ENCODE measurements around the gene CTSO.
A peak's percentile ranks its signal among the peaks of the same experiment; 100 is the strongest.

CTSO gene

GRCh38 chr4:155953151-155954117 lies at the start of gene CTSO:
Gene CTSO, minus strand, starts transcription at chr4:155953866. Its CDS starts 19 bp downstream, at chr4:155953847.
- peak; percentile 50 to 62 for DNase-seq (ENCODE audit: low spot score in 2 of 2)
- peak; percentile 90 for ATAC-seq (replicated peaks; ENCODE audit: extremely low read depth, poor library complexity, severe bottlenecking)
- H3K4me3 Mint-ChIP-seq = peak within 1 kb of the TSS; percentile 100
- H3K36me3 Mint-ChIP-seq (ENCODE audit: insufficient read depth) = peaks cover 8% of the 10 kb centered on the region
- H3K27me3 Mint-ChIP-seq = peaks cover 13% of the 10 kb centered on the region
- H3K9me3 Mint-ChIP-seq = no peaks in the 10 kb centered on the region
- peak within 1 kb of the TSS; percentile 100 for H3K27ac Mint-ChIP-seq (ENCODE audit: low read depth)
- peaks cover 26% of the 10 kb centered on the region for H3K4me1 Mint-ChIP-seq

DNA sequence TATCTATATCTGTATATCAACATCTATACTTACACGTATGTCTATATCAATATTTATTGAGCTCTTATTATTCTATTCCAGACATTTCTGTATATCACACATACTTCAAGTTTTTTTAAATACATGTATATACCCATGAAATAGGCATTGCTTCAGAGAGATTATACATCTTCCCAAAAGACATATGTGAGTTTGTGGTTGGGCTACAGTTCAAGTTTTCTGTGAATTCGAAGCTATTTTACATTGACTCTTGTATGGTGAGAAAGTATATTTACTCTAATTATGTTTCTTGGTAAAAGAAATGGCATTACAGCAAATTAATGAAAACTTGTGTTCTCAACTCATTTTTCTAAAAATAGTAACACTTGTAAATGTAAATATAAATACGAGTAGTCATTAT lies 46.8 kb upstream of the CTSO start:
- no peak overlapping the region for H3K27ac Mint-ChIP-seq (ENCODE audit: low read depth)
- H3K4me3 Mint-ChIP-seq = no peak overlapping the region
- ATAC-seq (replicated peaks; ENCODE audit: extremely low read depth, poor library complexity, severe bottlenecking) (no peak), DNase-seq (ENCODE audit: low spot score in 2 of 2) (no peak)
- H3K9me3 Mint-ChIP-seq = peaks cover 15% of the 10 kb centered on the region
- no peaks in the 10 kb centered on the region for H3K36me3 Mint-ChIP-seq (ENCODE audit: insufficient read depth)
- H3K4me1 Mint-ChIP-seq = no peaks in the 10 kb centered on the region
- no peaks in the 10 kb centered on the region for H3K27me3 Mint-ChIP-seq

DNA sequence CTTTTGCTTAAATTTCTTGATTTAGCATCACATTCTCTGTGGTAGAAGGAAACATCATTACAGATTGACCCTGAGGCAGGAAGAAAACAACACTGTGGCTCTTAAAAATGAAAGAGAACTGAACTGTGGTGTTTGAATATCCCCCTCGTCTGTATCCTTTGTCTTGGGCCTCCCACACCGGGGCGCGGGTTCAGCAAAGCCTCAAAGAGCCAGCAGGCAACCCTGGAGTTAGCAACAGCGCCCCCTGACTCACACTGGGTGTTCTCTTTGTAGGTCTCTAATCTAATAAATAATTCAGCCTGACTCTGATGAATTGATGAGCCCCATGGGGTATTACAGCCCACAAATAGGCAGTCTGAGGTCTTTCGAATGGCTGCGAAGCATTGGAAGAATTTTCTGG lies 46.1 kb upstream of the CTSO start:
- Mint-ChIP-seq H3K4me3 (no peak overlapping the region), H3K36me3 (ENCODE audit: insufficient read depth) (no peaks in the 10 kb centered on the region), H3K9me3 (peaks cover 15% of the 10 kb centered on the region), H3K4me1 (no peaks in the 10 kb centered on the region), H3K27ac (ENCODE audit: low read depth) (no peak overlapping the region), H3K27me3 (no peaks in the 10 kb centered on the region)
- DNase-seq (ENCODE audit: low spot score in 2 of 2) = no peak
- ATAC-seq (replicated peaks; ENCODE audit: extremely low read depth, poor library complexity, severe bottlenecking) = no peak

- H3K27me3 Mint-ChIP-seq = no peaks in the 10 kb centered on the region
- H3K9me3 Mint-ChIP-seq = no peaks in the 10 kb centered on the region
- ATAC-seq (replicated peaks; ENCODE audit: extremely low read depth, poor library complexity, severe bottlenecking) (no peak), DNase-seq (ENCODE audit: low spot score in 2 of 2) (no peak)
- H3K4me3 Mint-ChIP-seq = no peak overlapping the region
- no peaks in the 10 kb centered on the region for H3K36me3 Mint-ChIP-seq (ENCODE audit: insufficient read depth)
- H3K4me1 Mint-ChIP-seq = no peaks in the 10 kb centered on the region
- H3K27ac Mint-ChIP-seq (ENCODE audit: low read depth) = no peak overlapping the region
Measured at GRCh38 chr4:155995069-155995468, 41.4 kb upstream of the CTSO start.

- no peak for DNase-seq (ENCODE audit: low spot score in 2 of 2)
- no peak for ATAC-seq (replicated peaks; ENCODE audit: extremely low read depth, poor library complexity, severe bottlenecking)
- no peak overlapping the region for H3K4me3 Mint-ChIP-seq
- H3K27me3 Mint-ChIP-seq = no peaks in the 10 kb centered on the region
- H3K9me3 Mint-ChIP-seq = peaks cover 3% of the 10 kb centered on the region
- no peaks in the 10 kb centered on the region for H3K36me3 Mint-ChIP-seq (ENCODE audit: insufficient read depth)
- H3K4me1 Mint-ChIP-seq = no peaks in the 10 kb centered on the region
- no peak overlapping the region for H3K27ac Mint-ChIP-seq (ENCODE audit: low read depth)
Measured at GRCh38 chr4:155984106-155984797, 30.6 kb upstream of the CTSO start.

- H3K36me3 Mint-ChIP-seq (ENCODE audit: insufficient read depth) = no peaks in the 10 kb centered on the region
- DNase-seq (ENCODE audit: low spot score in 2 of 2) = no peak
- H3K4me1 Mint-ChIP-seq = no peaks in the 10 kb centered on the region
- no peak overlapping the region for H3K4me3 Mint-ChIP-seq
- ATAC-seq (replicated peaks; ENCODE audit: extremely low read depth, poor library complexity, severe bottlenecking) = no peak
- H3K27ac Mint-ChIP-seq (ENCODE audit: low read depth) = no peak overlapping the region
- H3K9me3 Mint-ChIP-seq = peaks cover 7% of the 10 kb centered on the region
- H3K27me3 Mint-ChIP-seq = no peaks in the 10 kb centered on the region
Measured at GRCh38 chr4:155982736-155983385, 29.2 kb upstream of the CTSO start.

- Mint-ChIP-seq H3K36me3 (ENCODE audit: insufficient read depth) (no peaks in the 10 kb centered on the region), H3K9me3 (peaks cover 7% of the 10 kb centered on the region), H3K27me3 (no peaks in the 10 kb centered on the region), H3K4me1 (no peaks in the 10 kb centered on the region), H3K27ac (ENCODE audit: low read depth) (no peak overlapping the region), H3K4me3 (no peak overlapping the region)
- ATAC-seq (replicated peaks; ENCODE audit: extremely low read depth, poor library complexity, severe bottlenecking) = no peak
- no peak for DNase-seq (ENCODE audit: low spot score in 2 of 2)
Measured at GRCh38 chr4:155978810-155979209, 25.1 kb upstream of the CTSO start.

DNA sequence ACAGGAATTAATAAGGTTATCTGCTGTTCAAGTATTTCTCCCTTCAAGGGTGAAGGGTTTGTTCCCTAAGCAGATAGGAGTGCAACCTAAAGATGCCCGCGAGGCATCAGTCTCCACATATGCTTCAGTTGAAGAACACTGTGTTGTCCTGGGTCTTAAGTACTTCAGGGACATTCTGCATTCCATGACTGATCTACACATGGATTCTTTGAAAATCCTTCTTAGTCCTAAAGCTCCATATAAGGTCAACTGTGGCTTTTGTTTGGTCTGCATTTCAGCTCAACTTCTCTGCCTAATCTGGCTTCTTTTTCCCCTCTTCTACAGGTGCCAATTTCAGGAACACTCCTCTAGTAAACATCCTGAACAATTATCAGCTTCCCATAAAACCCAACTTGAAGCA lies 21.8 kb upstream of the CTSO start:
- no peak overlapping the region for H3K4me3 Mint-ChIP-seq
- peaks cover 3% of the 10 kb centered on the region for H3K27me3 Mint-ChIP-seq
- H3K4me1 Mint-ChIP-seq = no peaks in the 10 kb centered on the region
- peaks cover 7% of the 10 kb centered on the region for H3K9me3 Mint-ChIP-seq
- no peak for DNase-seq (ENCODE audit: low spot score in 2 of 2)
- H3K27ac Mint-ChIP-seq (ENCODE audit: low read depth) = no peak overlapping the region
- H3K36me3 Mint-ChIP-seq (ENCODE audit: insufficient read depth) = no peaks in the 10 kb centered on the region
- no peak for ATAC-seq (replicated peaks; ENCODE audit: extremely low read depth, poor library complexity, severe bottlenecking)

GRCh38 chr4:155974996-155975395 lies 21.3 kb upstream of the CTSO start:
- DNase-seq (ENCODE audit: low spot score in 2 of 2) = no peak
- Mint-ChIP-seq H3K9me3 (peaks cover 7% of the 10 kb centered on the region), H3K4me1 (no peaks in the 10 kb centered on the region), H3K4me3 (no peak overlapping the region), H3K36me3 (ENCODE audit: insufficient read depth) (no peaks in the 10 kb centered on the region), H3K27ac (ENCODE audit: low read depth) (no peak overlapping the region), H3K27me3 (peaks cover 9% of the 10 kb centered on the region)
- no peak for ATAC-seq (replicated peaks; ENCODE audit: extremely low read depth, poor library complexity, severe bottlenecking)

DNA sequence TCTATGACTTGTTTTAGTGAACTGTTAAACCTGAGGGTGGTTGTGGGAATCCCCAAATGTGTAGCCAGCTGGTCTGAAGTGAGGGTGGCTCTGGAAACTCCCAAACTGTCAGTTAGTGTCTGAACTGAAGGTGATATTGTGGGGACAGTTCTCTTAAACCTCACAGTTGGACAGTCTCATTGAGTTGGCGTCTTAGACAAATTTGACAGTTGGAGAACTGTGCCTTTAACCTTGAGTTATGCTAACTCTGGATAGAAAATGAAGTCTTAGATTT lies 20.7 kb upstream of the CTSO start:
- Mint-ChIP-seq H3K4me3 (no peak overlapping the region), H3K27me3 (peaks cover 14% of the 10 kb centered on the region), H3K36me3 (ENCODE audit: insufficient read depth) (no peaks in the 10 kb centered on the region), H3K4me1 (no peaks in the 10 kb centered on the region), H3K27ac (ENCODE audit: low read depth) (no peak overlapping the region), H3K9me3 (peaks cover 5% of the 10 kb centered on the region)
- ATAC-seq (replicated peaks; ENCODE audit: extremely low read depth, poor library complexity, severe bottlenecking) (no peak), DNase-seq (ENCODE audit: low spot score in 2 of 2) (no peak)

DNA sequence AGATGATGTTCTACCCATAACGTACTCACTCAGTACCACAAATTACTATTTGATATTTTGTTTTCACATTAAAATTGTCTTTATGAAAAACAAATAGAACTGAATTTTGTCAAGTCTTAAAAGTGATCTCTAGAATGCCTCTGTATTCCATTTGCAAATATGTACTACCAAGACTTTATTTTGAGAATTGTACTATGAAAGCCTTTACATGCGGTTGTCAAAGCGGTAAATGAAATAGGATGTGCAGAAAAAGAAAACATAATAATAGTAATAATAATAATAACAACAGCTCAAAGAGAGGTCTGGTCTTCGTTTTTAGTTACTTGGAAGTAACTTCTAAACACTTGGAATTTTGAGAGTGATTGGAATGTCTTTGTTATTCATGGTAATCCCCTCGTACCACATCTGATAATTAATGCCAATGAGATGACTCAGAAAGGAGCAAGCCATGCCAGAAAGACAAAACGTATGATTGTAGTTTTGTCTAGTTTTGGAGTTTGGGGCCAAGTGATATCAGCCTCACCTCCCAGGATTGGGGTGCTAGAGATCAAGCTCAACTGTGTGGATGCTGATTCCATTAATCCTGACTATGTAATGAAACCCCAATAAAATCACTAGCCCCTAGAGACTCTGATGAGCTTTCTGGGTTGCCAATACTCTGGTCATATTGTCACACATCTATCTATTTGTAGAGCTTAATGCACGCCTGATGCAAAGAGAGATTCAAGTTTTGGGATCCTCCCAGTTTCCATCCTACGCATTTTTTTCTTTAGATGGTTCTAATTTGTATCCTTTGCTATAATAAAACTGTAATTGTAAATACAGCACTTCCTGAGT lies 20.2 kb upstream of the CTSO start:
- Mint-ChIP-seq H3K27me3 (peaks cover 16% of the 10 kb centered on the region), H3K4me1 (no peaks in the 10 kb centered on the region), H3K36me3 (ENCODE audit: insufficient read depth) (no peaks in the 10 kb centered on the region), H3K4me3 (no peak overlapping the region), H3K27ac (ENCODE audit: low read depth) (no peak overlapping the region), H3K9me3 (no peaks in the 10 kb centered on the region)
- ATAC-seq (replicated peaks; ENCODE audit: extremely low read depth, poor library complexity, severe bottlenecking) (no peak), DNase-seq (ENCODE audit: low spot score in 2 of 2) (no peak)

DNA sequence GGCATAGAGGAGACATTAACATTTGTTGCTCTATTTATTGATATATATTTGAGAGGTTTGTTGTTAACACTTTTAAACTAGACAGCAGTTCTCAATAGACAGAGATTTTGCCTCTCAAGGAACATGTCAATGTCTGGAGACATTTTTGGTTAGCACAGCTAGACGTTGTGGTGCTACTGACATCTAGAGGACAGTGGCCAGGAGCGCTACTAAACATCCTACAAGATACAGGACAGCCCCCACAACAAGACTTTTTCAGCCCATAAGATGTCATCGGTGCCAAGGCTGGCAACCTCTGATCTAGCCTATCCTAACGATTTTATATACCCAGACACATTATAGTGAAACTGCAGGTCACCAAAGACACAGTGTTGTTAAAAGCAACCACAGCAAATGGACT lies 18.4 kb upstream of the CTSO start:
- ATAC-seq (replicated peaks; ENCODE audit: extremely low read depth, poor library complexity, severe bottlenecking) = no peak
- no peaks in the 10 kb centered on the region for H3K9me3 Mint-ChIP-seq
- H3K4me3 Mint-ChIP-seq = no peak overlapping the region
- no peaks in the 10 kb centered on the region for H3K4me1 Mint-ChIP-seq
- no peak overlapping the region for H3K27ac Mint-ChIP-seq (ENCODE audit: low read depth)
- H3K27me3 Mint-ChIP-seq = peaks cover 33% of the 10 kb centered on the region
- DNase-seq (ENCODE audit: low spot score in 2 of 2) = no peak
- no peaks in the 10 kb centered on the region for H3K36me3 Mint-ChIP-seq (ENCODE audit: insufficient read depth)

Data from central memory CD8-positive, alpha-beta T cell (primary cell).